Measurements from ENCODE around the gene SST. TPM values are rescaled to one million over a fixed set of nuclear protein-coding genes. Genes with fewer than 3 reads are reported as not detected.

SST gene
- total RNA-seq, 1 experiment from 2014 or later, result not detected

GRCh38 chr3:187629711-187630110 lies 40.5 kb downstream of the SST start:
- Histone ChIP-seq H3K27ac (ENCODE audit: low read depth, low read length) (no peak overlapping the region), H2AFZ (ENCODE audit: low read depth, low read length, poor library complexity, severe bottlenecking) (no peak overlapping the region), H3K36me3 (ENCODE audit: control insufficient read depth in 1 of 2, insufficient read depth in 2 of 2, low read length in 2 of 2) (no peaks in the 10 kb centered on the region), H3K9me2 (ENCODE audit: insufficient read depth) (no peaks in the 10 kb centered on the region), H3K9ac (ENCODE audit: low read length) (no peak overlapping the region), H3K4me1 (ENCODE audit: control insufficient read depth in 1 of 2, insufficient read depth in 2 of 2, low read length in 2 of 2) (no peaks in the 10 kb centered on the region), H3K4me2 (ENCODE audit: low read length) (no peak overlapping the region), H3K79me2 (ENCODE audit: insufficient read depth, low read length) (no peaks in the 10 kb centered on the region), H4K20me1 (ENCODE audit: insufficient read depth) (no peaks in the 10 kb centered on the region), H3K27me3 (ENCODE audit: insufficient read depth, low read length) (peaks cover 10% of the 10 kb centered on the region), H3K4me3 (replicated peaks in 1 of 2; ENCODE audit: low read depth in 1 of 2, low read length in 2 of 2) (no peak overlapping the region), H3K9me3 (ENCODE audit: control insufficient read depth in 1 of 2, insufficient read depth in 1 of 2, low read depth in 1 of 2, low read length in 2 of 2) (no peaks in the 10 kb centered on the region)
- POLR2A ChIA-PET, result interaction anchor here (1.0 kb wide), 1 partner anchor 12 kb away, joined by 3 read pairs; no protein-coding TSS in a partner anchor
- intact Hi-C loops (cut with micrococcal nuclease), result no loop called here
- DNase-seq (ENCODE audit: low read depth, low spot score), result no peak
- CTCF ChIA-PET, result no interaction called here
- RAD21 ChIA-PET (ENCODE audit: low non-redundant PET in 1 of 2, low total read pairs in 2 of 2, uncharacterized antibody in 2 of 2, unreplicated experiment in 2 of 2), result no interaction called here
- TF ChIP-seq FOSL1 (IDR thresholded peaks at IDR 0.05; ENCODE audit: low read depth) (no peak), YY1 (IDR thresholded peaks at IDR 0.05; ENCODE audit: extremely low read depth, insufficient replicate concordance, low read depth, low read length) (no peak), SP1 (IDR thresholded peaks at IDR 0.05; ENCODE audit: low read depth) (no peak), EGR1 (IDR thresholded peaks at IDR 0.05; ENCODE audit: low read depth) (no peak), ZNF274 (IDR thresholded peaks at IDR 0.05; ENCODE audit: low read depth, low read length) (no peak), CTCF (IDR thresholded peaks at IDR 0.05 in 2 of 3, conservative IDR thresholded peaks at IDR 0.05 in 1 of 3; ENCODE audit: borderline replicate concordance in 1 of 3, insufficient read depth in 1 of 3, low read depth in 2 of 3, low read length in 2 of 3) (no peak), ATF3 (IDR thresholded peaks at IDR 0.05) (no peak), ZFX (IDR thresholded peaks at IDR 0.05) (no peak), REST (IDR thresholded peaks at IDR 0.05; ENCODE audit: low read depth) (no peak), CEBPB (IDR thresholded peaks at IDR 0.05; ENCODE audit: low read depth) (no peak), POLR2A (IDR thresholded peaks at IDR 0.05; ENCODE audit: borderline replicate concordance, extremely low read depth, insufficient read depth, insufficient read length) (no peak), CBX3 (IDR thresholded peaks at IDR 0.05; ENCODE audit: low read depth) (no peak), SIN3A (IDR thresholded peaks at IDR 0.05; ENCODE audit: low read depth) (no peak), EZH2phosphoT487 (IDR thresholded peaks at IDR 0.05; ENCODE audit: borderline replicate concordance) (no peak), ELF1 (IDR thresholded peaks at IDR 0.05; ENCODE audit: borderline replicate concordance, low read depth) (no peak), ZBTB33 (IDR thresholded peaks at IDR 0.05; ENCODE audit: extremely low read depth, insufficient replicate concordance, low read length) (no peak), RAD21 (IDR thresholded peaks at IDR 0.05; ENCODE audit: low read depth) (no peak), POLR2AphosphoS5 (IDR thresholded peaks at IDR 0.05; ENCODE audit: low read depth, low read length) (no peak), SRF (IDR thresholded peaks at IDR 0.05; ENCODE audit: low read depth) (no peak)
- no peak for ATAC-seq
- BruUV-seq (replicated peaks), result no TSS peak
